Caco-2 (cell line): ENCODE measurements around the gene SQOR. TPM values are rescaled to one million over a fixed set of nuclear protein-coding genes. Genes with fewer than 3 reads are reported as not detected.

Experiments
- BruUV-seq: library from RNA; stranded (reverse); fragments of 400-500 nt; replicated peaks from 2 replicates; lab custom pipeline; 2021; lab: Mats Ljungman, UMichigan
- CTCF ChIA-PET: fragments of 300-600 bp; sonication (Branson Sonifier 250); formaldehyde crosslinking; loops from one replicate; lab custom pipeline; 2022; ENCODE audit warnings: antibody characterized with exemption; lab: Charles Lee
- POLR2A ChIA-PET: fragments of 300-600 bp; sonication (Branson Sonifier 250); formaldehyde crosslinking; loops from one replicate; lab custom pipeline; 2022; ENCODE audit warnings: antibody characterized with exemption; lab: Charles Lee
- DNase-seq, 2 experiments: peaks; one replicate each; pipeline versions ENCODE4 v3.0.0 to v3.0.0-alpha.2; 2020 to 2022
- H3K27me3 ChIP-seq: replicated peaks from 2 replicates; pipeline ENCODE4 v1.6.0; 2011; ENCODE audit warnings: low read length; ENCODE audit not compliant: control insufficient read depth, insufficient read depth
- H3K36me3 ChIP-seq: 2 replicates; pipeline ENCODE4 v1.5.1; 2011; ENCODE audit warnings: low read length; ENCODE audit not compliant: control insufficient read depth, insufficient read depth
- H3K4me1 ChIP-seq: fragments of 250-450 bp; sonication (Bioruptor Pico); 2 replicates; pipeline ENCODE4 v1.5.1; 2020; ENCODE audit warnings: mild to moderate bottlenecking
- H3K4me3 ChIP-seq: 2 replicates; pipeline ENCODE4 v1.5.1; 2011; ENCODE audit warnings: low read depth, mild to moderate bottlenecking, control low read depth, low read length
- H3K9me3 ChIP-seq: fragments of 250-450 bp; sonication (Bioruptor Pico); 2 replicates; pipeline ENCODE4 v1.5.1; 2020; ENCODE audit warnings: mild to moderate bottlenecking, moderate library complexity
- H3K27ac Mint-ChIP-seq: one replicate; pipeline ENCODE4 v1.8.0; 2022; ENCODE audit warnings: mixed read lengths; ENCODE audit not compliant: unreplicated experiment
- H3K27me3 Mint-ChIP-seq: one replicate; pipeline ENCODE4 v1.8.0; 2022; ENCODE audit warnings: mixed read lengths; ENCODE audit not compliant: insufficient read depth, unreplicated experiment
- H3K36me3 Mint-ChIP-seq: one replicate; pipeline ENCODE4 v1.8.0; 2022; ENCODE audit warnings: mild to moderate bottlenecking, mixed read lengths; ENCODE audit not compliant: insufficient read depth, unreplicated experiment
- H3K4me1 Mint-ChIP-seq: one replicate; pipeline ENCODE4 v1.8.0; 2022; ENCODE audit warnings: low read depth, mixed read lengths; ENCODE audit not compliant: unreplicated experiment
- H3K4me3 Mint-ChIP-seq: one replicate; pipeline ENCODE4 v1.8.0; 2022; ENCODE audit warnings: mild to moderate bottlenecking, moderate library complexity, mixed read lengths; ENCODE audit not compliant: unreplicated experiment
- H3K9me3 Mint-ChIP-seq: one replicate; pipeline ENCODE4 v1.8.0; 2022; ENCODE audit warnings: mixed read lengths; ENCODE audit not compliant: unreplicated experiment
- intact Hi-C: fragments of 100-400 bp; cut with micrococcal nuclease; formaldehyde crosslinking; loops from one replicate; pipeline ENCODE4 v1.10.0; 2022; ENCODE audit not compliant: unreplicated experiment
- total RNA-seq: library from RNA; stranded (reverse); gene quantifications from 2 replicates; pipeline ENCODE4 v1.2.3, GENCODE V29; 2022
- TF ChIP-seq, protein P1 (sequence below), 2 experiments: fragments of 200-600 bp in 1 of 2; IDR thresholded peaks; 1 replicate in 1 of 2; 2 replicates in 1 of 2; pipeline versions ENCODE4 v1.5.1 to v1.8.0; 2011 to 2022; ENCODE audit warnings: antibody characterized with exemption in 1 of 2, control low read depth in 1 of 2, inconsistent platforms in 1 of 2, low read depth in 1 of 2, low read length in 1 of 2, mild to moderate bottlenecking in 1 of 2, moderate library complexity in 1 of 2; ENCODE audit not compliant: insufficient read depth in 1 of 2, severe bottlenecking in 1 of 2, unreplicated experiment in 1 of 2

The SQOR gene
- total RNA-seq, 1 experiment from 2014 or later, result 5.0 TPM

DNA sequence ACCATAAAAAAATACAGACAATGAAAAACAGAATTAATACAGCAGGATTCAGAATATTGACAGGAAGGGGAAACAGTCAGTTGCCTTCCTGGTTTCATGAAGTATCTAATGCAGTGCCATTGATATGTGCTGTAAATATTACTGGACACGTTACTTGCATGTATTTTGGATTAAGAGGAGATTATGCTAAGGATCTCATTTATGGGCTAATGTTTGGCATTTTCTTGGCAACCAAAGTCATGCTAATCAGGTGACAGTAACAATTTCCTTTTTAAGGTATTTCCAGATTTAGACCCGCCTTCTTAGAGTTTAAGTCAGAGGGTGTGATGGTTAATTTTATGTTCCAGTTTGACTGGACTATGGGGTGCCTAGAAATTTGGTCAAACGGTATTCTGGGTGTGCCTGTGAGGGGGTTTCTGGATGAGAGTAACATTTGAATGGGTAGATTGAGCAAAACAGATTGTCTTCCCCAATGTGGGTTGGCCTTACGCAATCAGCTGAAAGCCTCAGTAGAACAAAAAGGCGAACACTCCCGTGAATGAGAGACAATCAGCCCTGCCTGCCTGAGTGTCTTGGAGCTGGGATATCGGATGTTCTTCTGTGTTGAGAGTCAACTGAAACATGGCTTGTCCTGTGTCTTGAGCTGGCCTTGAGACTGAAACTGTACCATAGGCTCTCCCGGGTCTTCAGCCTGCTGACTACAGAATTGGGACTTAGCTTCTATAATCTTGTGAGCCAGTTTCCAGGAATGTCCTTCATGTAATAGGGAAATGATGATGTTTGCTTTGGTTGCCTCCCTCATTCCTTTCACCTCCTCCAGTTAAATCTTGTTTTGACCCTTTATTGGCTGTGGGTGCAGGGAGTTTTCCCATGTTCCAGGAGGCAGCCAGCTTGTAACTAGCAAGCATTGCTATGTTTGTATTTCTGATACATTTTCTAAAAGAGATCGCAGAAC, 10.5 kb downstream of the SQOR start:
- ChIA-PET POLR2A (no interaction called here), CTCF (interaction anchor here (1.3 kb wide), 1 partner anchor 10 kb away, joined by 4 read pairs; the partner anchor contains the start of gene SQOR)
- Mint-ChIP-seq H3K27me3 (no peaks in the 10 kb centered on the region), H3K36me3 (no peaks in the 10 kb centered on the region), H3K4me3 (peak overlapping the region; percentile 11), H3K27ac (peak overlapping the region; percentile 72), H3K4me1 (peaks cover 43% of the 10 kb centered on the region), H3K9me3 (peaks cover 9% of the 10 kb centered on the region)
- no peaks in the 10 kb centered on the region for H3K9me3 ChIP-seq
- TF ChIP-seq, protein P1, sequence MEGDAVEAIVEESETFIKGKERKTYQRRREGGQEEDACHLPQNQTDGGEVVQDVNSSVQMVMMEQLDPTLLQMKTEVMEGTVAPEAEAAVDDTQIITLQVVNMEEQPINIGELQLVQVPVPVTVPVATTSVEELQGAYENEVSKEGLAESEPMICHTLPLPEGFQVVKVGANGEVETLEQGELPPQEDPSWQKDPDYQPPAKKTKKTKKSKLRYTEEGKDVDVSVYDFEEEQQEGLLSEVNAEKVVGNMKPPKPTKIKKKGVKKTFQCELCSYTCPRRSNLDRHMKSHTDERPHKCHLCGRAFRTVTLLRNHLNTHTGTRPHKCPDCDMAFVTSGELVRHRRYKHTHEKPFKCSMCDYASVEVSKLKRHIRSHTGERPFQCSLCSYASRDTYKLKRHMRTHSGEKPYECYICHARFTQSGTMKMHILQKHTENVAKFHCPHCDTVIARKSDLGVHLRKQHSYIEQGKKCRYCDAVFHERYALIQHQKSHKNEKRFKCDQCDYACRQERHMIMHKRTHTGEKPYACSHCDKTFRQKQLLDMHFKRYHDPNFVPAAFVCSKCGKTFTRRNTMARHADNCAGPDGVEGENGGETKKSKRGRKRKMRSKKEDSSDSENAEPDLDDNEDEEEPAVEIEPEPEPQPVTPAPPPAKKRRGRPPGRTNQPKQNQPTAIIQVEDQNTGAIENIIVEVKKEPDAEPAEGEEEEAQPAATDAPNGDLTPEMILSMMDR (IDR thresholded peaks at IDR 0.05; ENCODE audit: insufficient read depth in 1 of 2, low read depth in 1 of 2, low read length in 1 of 2, severe bottlenecking in 1 of 2, unreplicated experiment in 1 of 2), result no peak
- H3K4me1 ChIP-seq, result peaks cover 51% of the 10 kb centered on the region
- intact Hi-C loops, result loop anchor here (10.0 kb wide), 1 partner anchor 149 kb away; no protein-coding TSS in a partner anchor
- H3K27me3 ChIP-seq, result no peaks in the 10 kb centered on the region
- no peak overlapping the region for H3K4me3 ChIP-seq
- H3K36me3 ChIP-seq, result no peaks in the 10 kb centered on the region
- no TSS peak for BruUV-seq
- DNase-seq, result no peak

- Histone ChIP-seq H3K4me1 (peaks cover 42% of the 10 kb centered on the region), H3K4me3 (no peak overlapping the region), H3K36me3 (no peaks in the 10 kb centered on the region), H3K9me3 (no peaks in the 10 kb centered on the region), H3K27me3 (no peaks in the 10 kb centered on the region)
- H3K36me3 Mint-ChIP-seq, result no peaks in the 10 kb centered on the region
- BruUV-seq, result no TSS peak
- H3K4me3 Mint-ChIP-seq, result no peak overlapping the region
- peaks cover 34% of the 10 kb centered on the region for H3K4me1 Mint-ChIP-seq
- H3K27ac Mint-ChIP-seq, result peak overlapping the region; percentile 72
- POLR2A ChIA-PET, result no interaction called here
- TF ChIP-seq, protein P1 (IDR thresholded peaks at IDR 0.05; ENCODE audit: insufficient read depth in 1 of 2, low read depth in 1 of 2, low read length in 1 of 2, severe bottlenecking in 1 of 2, unreplicated experiment in 1 of 2), result no peak
- CTCF ChIA-PET, result interaction anchor here (1.3 kb wide), 1 partner anchor 11 kb away, joined by 4 read pairs; the partner anchor contains the start of gene SQOR
- no peaks in the 10 kb centered on the region for H3K27me3 Mint-ChIP-seq
- intact Hi-C loops, result loop anchor here (10.0 kb wide), 1 partner anchor 149 kb away; no protein-coding TSS in a partner anchor
- H3K9me3 Mint-ChIP-seq, result peaks cover 9% of the 10 kb centered on the region
- no peak for DNase-seq
Measured at GRCh38 chr15:45646220-45646619, 11.4 kb downstream of the SQOR start.

DNA sequence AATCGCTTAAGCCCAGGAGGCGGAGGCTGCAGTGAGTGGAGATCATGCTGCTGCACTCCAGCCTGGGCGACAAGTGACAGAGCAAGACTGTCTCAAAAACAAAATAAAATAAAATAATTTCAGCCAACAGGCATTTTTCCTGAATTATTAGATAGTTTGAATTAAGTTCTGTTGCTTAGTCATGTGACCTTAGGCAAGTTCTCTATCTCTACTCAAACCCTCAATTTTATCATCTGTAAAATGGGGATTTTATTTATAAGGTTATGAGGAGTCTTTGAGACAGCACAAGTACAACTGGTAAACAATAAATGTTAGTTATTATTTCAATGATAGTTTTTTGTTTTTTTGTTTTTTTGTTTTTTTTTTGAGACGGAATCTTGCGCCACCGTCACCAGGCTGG, 13.0 kb downstream of the SQOR start:
- TF ChIP-seq, protein P1 (IDR thresholded peaks at IDR 0.05; ENCODE audit: insufficient read depth in 1 of 2, low read depth in 1 of 2, low read length in 1 of 2, severe bottlenecking in 1 of 2, unreplicated experiment in 1 of 2), result no peak
- BruUV-seq, result no TSS peak
- Mint-ChIP-seq H3K4me1 (peaks cover 19% of the 10 kb centered on the region), H3K27me3 (no peaks in the 10 kb centered on the region), H3K9me3 (peaks cover 2% of the 10 kb centered on the region), H3K36me3 (no peaks in the 10 kb centered on the region), H3K4me3 (no peak overlapping the region), H3K27ac (no peak overlapping the region)
- no peaks in the 10 kb centered on the region for H3K27me3 ChIP-seq
- no peak for DNase-seq
- ChIA-PET CTCF (no interaction called here), POLR2A (no interaction called here)
- H3K4me3 ChIP-seq, result no peak overlapping the region
- intact Hi-C loops, result loop anchor here (10.0 kb wide), 1 partner anchor 147 kb away; no protein-coding TSS in a partner anchor
- no peaks in the 10 kb centered on the region for H3K9me3 ChIP-seq
- no peaks in the 10 kb centered on the region for H3K36me3 ChIP-seq
- H3K4me1 ChIP-seq, result peaks cover 26% of the 10 kb centered on the region
